Natural killer cell treated with Interleukin-12 subunit alpha and Interleukin-12 subunit beta and Interleukin-15 and Interleukin-18, amount 100 ng/mL, for 72 hours (primary cell): Measurements from ENCODE around the gene RBPJL. TPM values are rescaled to one million over a fixed set of nuclear protein-coding genes. Genes with fewer than 3 reads are reported as not detected.

Source experiments
- ATAC-seq, 2 donors: fragments of 150-1000 bp; cut with Tn5 transposase in 1 of 2; sonication (Bioruptor Pico), chemical (Tn5 transposase) in 1 of 2; 2 replicates each; pipeline ENCODE4 v1.10.0; 2021
- DNase-seq: peaks from one replicate; pipeline ENCODE4 v3.0.0; 2022; ENCODE audit warnings: low spot score
- H3K27ac Mint-ChIP-seq, 2 donors: 1 replicate in 1 of 2; 2 replicates in 1 of 2; pipeline ENCODE4 v1.8.0; 2022; ENCODE audit warnings: mixed read lengths in 2 of 2, mild to moderate bottlenecking in 1 of 2, moderate library complexity in 1 of 2
- H3K27me3 Mint-ChIP-seq, 2 donors: 1 replicate in 1 of 2; 2 replicates in 1 of 2; pipeline ENCODE4 v1.8.0; 2022; ENCODE audit warnings: mixed read lengths in 2 of 2
- H3K36me3 Mint-ChIP-seq: one replicate; pipeline ENCODE4 v1.8.0; 2022; ENCODE audit warnings: mixed read lengths
- H3K4me1 Mint-ChIP-seq, 2 donors: 1 replicate in 1 of 2; 2 replicates in 1 of 2; pipeline ENCODE4 v1.8.0; 2022; ENCODE audit warnings: low read depth in 2 of 2, mixed read lengths in 2 of 2, mild to moderate bottlenecking in 1 of 2
- H3K4me3 Mint-ChIP-seq: one replicate; pipeline ENCODE4 v1.8.0; 2022; ENCODE audit warnings: mixed read lengths
- H3K9me3 Mint-ChIP-seq: 2 replicates; pipeline ENCODE4 v1.8.0; 2022; ENCODE audit warnings: mixed read lengths
- total RNA-seq, 2 donors: library from RNA; stranded (reverse); gene quantifications; one replicate each; pipeline ENCODE4 v1.2.3, GENCODE V29; 2022

Gene RBPJL
- total RNA-seq, 2 donors from 2014 or later = not detected

- peak overlapping the region in 1 of 2 donors; percentile 79 for H3K27ac Mint-ChIP-seq
- DNase-seq = no peak
- H3K9me3 Mint-ChIP-seq = no peaks in the 10 kb centered on the region
- ATAC-seq = peak in 1 of 2 donors; percentile 61
- peaks cover 6 to 21% of the 10 kb centered on the region in 2 donors for H3K4me1 Mint-ChIP-seq
- peak overlapping the region; percentile 74 for H3K4me3 Mint-ChIP-seq
- peaks cover 17 to 31% of the 10 kb centered on the region in 2 donors for H3K27me3 Mint-ChIP-seq
- no peaks in the 10 kb centered on the region for H3K36me3 Mint-ChIP-seq
Observed at GRCh38 chr20:45301824-45302271, 4.8 kb upstream of the RBPJL start.

GRCh38 chr20:45303586-45304463 lies 2.8 kb upstream of the RBPJL start:
- no peaks in the 10 kb centered on the region for H3K9me3 Mint-ChIP-seq
- no peaks in the 10 kb centered on the region for H3K36me3 Mint-ChIP-seq
- H3K27ac Mint-ChIP-seq = no peak overlapping the region
- peaks cover 6 to 21% of the 10 kb centered on the region in 2 donors for H3K4me1 Mint-ChIP-seq
- peaks cover 17 to 33% of the 10 kb centered on the region in 2 donors for H3K27me3 Mint-ChIP-seq
- ATAC-seq (peak in 1 of 2 donors; percentile 43), DNase-seq (no peak)
- peak overlapping the region; percentile 74 for H3K4me3 Mint-ChIP-seq

- Mint-ChIP-seq H3K36me3 (no peaks in the 10 kb centered on the region), H3K27me3 (peaks cover 17 to 35% of the 10 kb centered on the region in 2 donors), H3K27ac (no peak overlapping the region), H3K4me3 (no peak overlapping the region), H3K9me3 (no peaks in the 10 kb centered on the region), H3K4me1 (peaks cover 6 to 21% of the 10 kb centered on the region in 2 donors)
- ATAC-seq = no peak
- DNase-seq = no peak
Observed at GRCh38 chr20:45304464-45304999, 2.1 kb upstream of the RBPJL start.

GRCh38 chr20:45305262-45305661 lies 1.4 kb upstream of the RBPJL start:
- DNase-seq = no peak
- H3K4me3 Mint-ChIP-seq = no peak overlapping the region
- ATAC-seq = no peak
- no peaks in the 10 kb centered on the region for H3K9me3 Mint-ChIP-seq
- H3K27ac Mint-ChIP-seq = no peak overlapping the region
- H3K4me1 Mint-ChIP-seq = peaks cover 6 to 21% of the 10 kb centered on the region in 2 donors
- no peaks in the 10 kb centered on the region for H3K36me3 Mint-ChIP-seq
- H3K27me3 Mint-ChIP-seq = peaks cover 23 to 34% of the 10 kb centered on the region in 2 donors

GRCh38 chr20:45307076-45307640 lies 518 bp downstream of the RBPJL start:
- H3K9me3 Mint-ChIP-seq = no peaks in the 10 kb centered on the region
- H3K4me3 Mint-ChIP-seq = no peak overlapping the region
- H3K27ac Mint-ChIP-seq = no peak overlapping the region
- H3K27me3 Mint-ChIP-seq = peaks cover 36 to 43% of the 10 kb centered on the region in 2 donors
- peaks cover 9 to 13% of the 10 kb centered on the region in 2 donors for H3K4me1 Mint-ChIP-seq
- DNase-seq = no peak
- H3K36me3 Mint-ChIP-seq = no peaks in the 10 kb centered on the region
- no peak for ATAC-seq

GRCh38 chr20:45308117-45308778 lies 1.6 kb downstream of the RBPJL start, which contains the start of gene MATN4:
MATN4 (minus strand) TSS chr20:45308299; CDS start chr20:45305582, 2,717 bp downstream.
- no peak for ATAC-seq
- Mint-ChIP-seq H3K27me3 (peaks cover 35 to 42% of the 10 kb centered on the region in 2 donors), H3K27ac (no peak within 1 kb of the TSS), H3K4me3 (no peak within 1 kb of the TSS), H3K4me1 (peaks cover 7 to 9% of the 10 kb centered on the region in 2 donors), H3K36me3 (no peaks in the 10 kb centered on the region), H3K9me3 (no peaks in the 10 kb centered on the region)
- no peak for DNase-seq

- Mint-ChIP-seq H3K4me1 (peaks cover 0 to 7% of the 10 kb centered on the region in 2 donors), H3K27ac (no peak overlapping the region), H3K27me3 (peaks cover 31 to 41% of the 10 kb centered on the region in 2 donors), H3K9me3 (no peaks in the 10 kb centered on the region), H3K4me3 (no peak overlapping the region), H3K36me3 (no peaks in the 10 kb centered on the region)
- ATAC-seq (no peak), DNase-seq (no peak)
Observed at GRCh38 chr20:45309075-45309474, 2.4 kb downstream of the RBPJL start.

GRCh38 chr20:45311589-45312211 lies 5.1 kb downstream of the RBPJL start:
- no peaks in the 10 kb centered on the region for H3K9me3 Mint-ChIP-seq
- no peak overlapping the region for H3K4me3 Mint-ChIP-seq
- DNase-seq = peak; percentile 78
- H3K27me3 Mint-ChIP-seq = peaks cover 42 to 45% of the 10 kb centered on the region in 2 donors
- no peak overlapping the region for H3K27ac Mint-ChIP-seq
- ATAC-seq = peak; percentile 65 to 66
- H3K4me1 Mint-ChIP-seq = peaks cover 6 to 7% of the 10 kb centered on the region in 2 donors
- no peaks in the 10 kb centered on the region for H3K36me3 Mint-ChIP-seq

GRCh38 chr20:45312241-45312640 lies 5.6 kb downstream of the RBPJL start:
- H3K27me3 Mint-ChIP-seq = peaks cover 48 to 49% of the 10 kb centered on the region in 2 donors
- H3K36me3 Mint-ChIP-seq = no peaks in the 10 kb centered on the region
- DNase-seq (no peak), ATAC-seq (no peak)
- no peak overlapping the region for H3K27ac Mint-ChIP-seq
- H3K9me3 Mint-ChIP-seq = no peaks in the 10 kb centered on the region
- H3K4me1 Mint-ChIP-seq = peaks cover 6 to 11% of the 10 kb centered on the region in 2 donors
- no peak overlapping the region for H3K4me3 Mint-ChIP-seq

GRCh38 chr20:45313065-45313695 lies 6.5 kb downstream of the RBPJL start:
- peaks cover 49 to 51% of the 10 kb centered on the region in 2 donors for H3K27me3 Mint-ChIP-seq
- peaks cover 6 to 15% of the 10 kb centered on the region in 2 donors for H3K4me1 Mint-ChIP-seq
- H3K4me3 Mint-ChIP-seq = no peak overlapping the region
- ATAC-seq = no peak
- no peak overlapping the region for H3K27ac Mint-ChIP-seq
- H3K36me3 Mint-ChIP-seq = no peaks in the 10 kb centered on the region
- no peaks in the 10 kb centered on the region for H3K9me3 Mint-ChIP-seq
- no peak for DNase-seq

- Mint-ChIP-seq H3K27me3 (peaks cover 51% of the 10 kb centered on the region in 2 donors), H3K4me1 (peaks cover 13 to 17% of the 10 kb centered on the region in 2 donors), H3K4me3 (no peak overlapping the region), H3K27ac (no peak overlapping the region), H3K9me3 (no peaks in the 10 kb centered on the region), H3K36me3 (no peaks in the 10 kb centered on the region)
- ATAC-seq (no peak), DNase-seq (no peak)
Observed at GRCh38 chr20:45313943-45314342, 7.3 kb downstream of the RBPJL start.

GRCh38 chr20:45315672-45316071 lies 9.0 kb downstream of the RBPJL start:
- ATAC-seq (no peak), DNase-seq (no peak)
- Mint-ChIP-seq H3K9me3 (no peaks in the 10 kb centered on the region), H3K36me3 (no peaks in the 10 kb centered on the region), H3K4me1 (peaks cover 21 to 24% of the 10 kb centered on the region in 2 donors), H3K27me3 (peaks cover 39 to 40% of the 10 kb centered on the region in 2 donors), H3K4me3 (no peak overlapping the region), H3K27ac (no peak overlapping the region)
